GM19043 (cell line): Measurements from ENCODE around the gene MYL4.
"Not testable (repeated sequence)": the region's sequence is repeated elsewhere in the genome, so short reads cannot be mapped to it uniquely, and the experiment has no call there.

ENCODE experiments used
- ATAC-seq: cut with Tn5 transposase; IDR thresholded peaks from one replicate; pipeline ENCODE4 v1.9.1; 2021; ENCODE audit warnings: low read depth; ENCODE audit not compliant: unreplicated experiment

The MYL4 gene

DNA sequence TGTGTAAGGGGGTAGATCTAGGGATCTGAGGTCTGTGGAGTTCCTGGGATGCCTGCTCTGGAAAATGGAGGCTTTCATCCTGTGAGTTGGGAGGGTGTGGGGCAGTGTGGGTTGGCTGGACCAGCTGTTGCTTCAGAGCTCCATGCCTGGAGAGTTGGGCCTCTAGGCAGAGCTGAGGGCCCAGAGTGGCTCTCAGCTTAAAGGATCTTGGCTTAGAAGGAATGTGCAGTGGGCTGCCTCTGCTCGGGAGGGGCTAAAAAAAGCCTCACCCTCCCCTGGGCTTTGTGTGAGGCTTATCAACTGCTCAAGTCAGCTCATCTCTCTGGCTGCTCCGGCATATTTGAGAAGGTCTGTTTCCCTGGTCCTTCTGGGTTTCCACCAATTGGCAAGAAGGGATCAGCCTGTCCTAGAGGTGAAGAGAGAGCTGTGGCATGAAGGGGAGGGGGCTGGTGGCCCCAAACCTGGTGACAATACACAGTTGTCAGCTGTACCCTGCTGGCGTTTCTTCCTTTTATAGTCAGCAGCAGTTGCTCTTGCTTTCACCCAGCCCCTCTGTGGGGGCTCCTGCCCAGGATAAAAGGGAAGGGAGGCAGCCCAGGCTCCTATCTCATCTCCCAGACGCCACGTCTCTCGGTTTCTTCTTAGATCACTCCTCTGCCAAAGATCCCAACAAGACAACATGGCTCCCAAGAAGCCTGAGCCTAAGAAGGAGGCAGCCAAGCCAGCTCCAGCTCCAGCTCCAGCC is at the start of gene MYL4:
Gene MYL4, plus strand, starts transcription at position 605 of the 745 bp plus-strand sequence. Its CDS starts 75 bp downstream, at position 680.
- no peak for ATAC-seq

DNA sequence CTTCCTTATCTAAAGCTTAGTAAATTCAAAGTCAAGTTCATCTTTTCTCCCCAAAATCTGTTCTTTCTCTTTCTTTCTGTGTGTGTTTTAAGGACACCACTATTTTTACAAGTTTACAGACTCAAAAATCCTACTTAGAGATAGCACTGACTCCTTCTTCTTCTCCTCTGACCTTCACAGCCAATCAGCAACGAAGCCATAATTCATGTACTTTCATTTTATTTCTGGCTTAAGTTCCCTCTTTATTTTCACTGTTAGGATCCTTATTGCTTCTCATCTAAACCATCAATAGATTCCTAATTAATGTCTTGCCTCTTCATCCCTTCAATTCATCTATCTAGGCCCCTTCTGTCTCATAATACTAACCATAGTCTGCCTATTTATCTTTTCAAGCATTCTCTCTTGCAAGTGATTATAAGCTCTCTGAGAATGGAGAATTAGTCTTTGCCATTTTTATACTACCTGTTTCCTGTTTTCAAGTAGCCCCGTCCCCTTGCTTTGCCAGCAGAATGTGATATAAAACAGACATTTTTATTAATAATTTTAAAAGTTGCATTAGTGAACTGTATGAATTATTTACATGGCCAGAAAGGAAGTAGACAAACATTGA is 47.0 kb upstream of the MYL4 start:
- no peak for ATAC-seq

DNA sequence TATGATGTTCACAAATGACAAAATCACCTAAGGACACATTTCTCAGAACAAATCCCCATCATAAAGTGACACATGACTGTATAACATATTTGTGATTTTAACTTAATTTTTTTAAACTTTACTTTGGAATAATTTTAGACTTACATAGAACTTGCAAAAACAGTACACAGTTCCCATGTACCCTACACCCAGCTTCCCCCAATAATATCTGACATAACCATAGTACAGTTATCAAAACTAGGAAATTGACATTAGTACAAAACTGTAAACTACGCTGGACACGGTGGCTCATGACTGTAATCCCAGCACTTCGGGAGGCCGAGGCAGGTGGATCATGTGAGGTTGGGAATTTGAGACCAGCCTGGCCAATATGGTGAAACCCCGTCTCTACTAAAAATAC is 44.9 kb upstream of the MYL4 start:
- ATAC-seq: no peak

DNA sequence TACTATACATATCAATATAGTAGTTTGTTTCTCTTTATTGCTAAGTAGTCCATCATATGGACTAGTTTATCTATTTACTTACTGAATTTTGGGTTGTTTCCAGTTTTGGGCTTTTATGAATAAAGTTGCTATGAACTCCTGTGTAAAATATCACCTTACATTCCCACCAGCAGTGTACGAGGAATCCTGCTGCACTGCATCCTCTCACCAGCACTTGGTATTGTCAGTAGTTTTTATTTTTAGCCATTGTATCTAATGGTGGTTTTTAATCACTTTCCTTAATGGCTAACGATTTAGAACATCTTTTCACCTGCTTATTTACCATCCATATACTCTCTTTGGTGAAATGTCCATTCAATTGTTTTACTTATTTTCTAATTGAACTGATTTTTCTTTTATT is 44.0 kb upstream of the MYL4 start:
- ATAC-seq: no peak

DNA sequence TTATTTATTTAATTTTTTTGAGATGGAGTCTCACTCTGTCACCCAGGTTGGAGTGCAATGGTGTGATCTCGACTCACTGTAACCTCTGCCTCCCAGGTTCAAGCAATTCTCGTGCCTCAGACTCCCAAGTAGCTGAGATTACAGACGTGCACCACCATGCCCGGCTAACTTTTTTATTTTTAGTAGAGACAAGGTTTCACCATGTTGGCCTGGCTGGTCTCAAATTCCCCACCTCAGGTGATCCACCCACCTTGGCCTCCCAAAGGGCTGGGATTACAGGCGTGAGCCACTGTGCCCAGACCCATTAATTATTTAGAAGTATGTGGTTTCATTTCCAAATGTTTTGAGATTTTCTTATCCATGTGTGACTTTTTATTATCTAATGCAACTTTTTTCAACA is 42.3 kb upstream of the MYL4 start:
- ATAC-seq: not testable (repeated sequence)

DNA sequence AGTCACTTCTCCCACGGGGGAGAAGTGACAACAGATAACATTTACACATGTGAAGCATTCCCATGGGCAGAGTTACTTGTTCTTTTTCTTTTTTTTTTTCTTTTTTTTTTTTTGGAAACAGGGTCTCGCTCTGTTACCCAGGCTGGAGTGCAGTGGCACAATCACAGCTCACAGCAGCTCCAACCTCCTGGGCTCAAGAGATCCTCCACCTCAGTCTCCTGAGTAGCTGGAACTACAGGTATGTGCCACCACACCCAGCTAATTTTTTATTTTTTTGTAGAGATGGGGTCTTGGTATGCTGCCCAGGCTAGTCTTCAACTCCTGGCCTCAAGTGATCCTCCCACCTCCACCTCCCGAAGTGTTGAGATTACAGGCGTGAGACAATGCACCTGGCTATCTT is 40.3 kb upstream of the MYL4 start:
- ATAC-seq: not testable (repeated sequence)

DNA sequence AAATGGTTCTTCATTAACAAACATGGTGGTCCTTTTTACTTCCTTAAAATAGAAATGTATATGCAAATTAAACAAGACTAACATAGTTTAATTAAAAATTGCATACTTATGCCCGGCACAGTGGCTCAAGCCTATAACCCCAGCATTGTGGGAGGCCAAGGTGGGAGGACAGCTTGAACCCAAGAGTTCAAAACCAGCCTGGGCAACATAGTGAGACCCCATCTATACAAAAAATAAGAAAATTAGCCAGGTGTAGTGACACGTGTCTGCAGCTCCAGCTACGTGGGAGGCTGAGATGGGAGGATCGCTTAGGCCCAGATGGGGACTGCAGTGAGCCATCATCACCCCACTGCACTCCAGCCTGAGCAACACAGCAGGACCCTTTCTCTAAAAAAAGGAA is 38.4 kb upstream of the MYL4 start:
- no peak for ATAC-seq

DNA sequence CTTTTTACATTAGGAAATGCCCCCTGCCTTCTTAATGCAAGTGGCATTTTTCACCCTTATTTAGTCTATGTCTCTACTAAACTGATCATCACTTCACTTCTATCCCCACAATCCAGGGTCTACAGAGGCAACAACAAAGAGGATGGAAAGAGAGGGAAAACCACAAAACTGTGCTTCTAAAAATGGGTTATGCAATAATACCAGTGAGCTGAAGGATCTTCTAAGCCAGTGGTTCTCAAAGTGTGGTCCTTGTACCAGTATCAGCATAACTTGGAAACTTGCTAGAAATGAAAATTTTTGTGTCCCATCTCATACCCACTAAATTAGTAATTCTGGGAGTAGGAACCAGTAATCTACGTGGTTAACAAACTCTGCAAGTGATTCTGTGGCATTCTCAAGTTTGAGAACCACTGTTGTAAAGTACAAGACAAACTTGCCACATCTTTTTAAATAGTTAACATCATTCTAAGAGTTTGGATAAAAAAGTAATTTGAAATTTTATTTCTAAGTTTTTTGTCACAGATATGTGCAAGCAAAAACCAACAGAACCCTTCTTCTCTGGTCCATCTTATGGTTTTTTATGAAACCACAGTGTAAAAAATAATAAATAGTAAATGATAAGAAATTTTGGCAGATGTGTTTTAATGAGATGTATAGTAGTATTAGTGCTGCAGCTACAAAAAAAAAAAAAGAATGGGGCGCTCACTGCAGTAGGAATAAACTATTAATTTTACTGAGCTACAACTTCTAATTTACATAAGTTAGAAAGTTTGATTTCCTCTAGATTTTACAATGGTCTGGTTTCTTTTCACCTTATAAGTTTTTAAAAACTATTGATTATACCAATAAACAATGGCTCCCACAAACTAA is 36.2 kb upstream of the MYL4 start:
- no peak for ATAC-seq

DNA sequence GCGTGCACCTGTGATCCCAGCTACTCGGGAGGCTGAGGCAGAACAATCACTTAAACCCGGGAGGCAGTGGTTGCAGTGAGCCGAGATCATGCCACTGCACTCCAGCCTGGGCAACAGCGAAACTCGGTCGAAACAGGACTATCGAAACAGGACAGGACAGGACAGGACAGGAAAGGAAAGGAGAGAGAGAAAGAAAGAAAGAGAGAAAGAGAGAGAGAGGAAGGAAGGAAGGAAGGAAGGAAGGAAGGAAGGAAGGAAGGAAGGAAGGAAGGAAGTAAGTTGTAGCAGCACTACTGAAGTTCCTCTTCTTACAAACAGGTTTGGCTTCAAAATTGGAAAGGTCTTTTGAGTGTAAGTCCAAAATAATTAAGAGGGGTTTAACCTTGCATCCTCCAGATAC is 34.3 kb upstream of the MYL4 start:
- not testable (repeated sequence) for ATAC-seq

DNA sequence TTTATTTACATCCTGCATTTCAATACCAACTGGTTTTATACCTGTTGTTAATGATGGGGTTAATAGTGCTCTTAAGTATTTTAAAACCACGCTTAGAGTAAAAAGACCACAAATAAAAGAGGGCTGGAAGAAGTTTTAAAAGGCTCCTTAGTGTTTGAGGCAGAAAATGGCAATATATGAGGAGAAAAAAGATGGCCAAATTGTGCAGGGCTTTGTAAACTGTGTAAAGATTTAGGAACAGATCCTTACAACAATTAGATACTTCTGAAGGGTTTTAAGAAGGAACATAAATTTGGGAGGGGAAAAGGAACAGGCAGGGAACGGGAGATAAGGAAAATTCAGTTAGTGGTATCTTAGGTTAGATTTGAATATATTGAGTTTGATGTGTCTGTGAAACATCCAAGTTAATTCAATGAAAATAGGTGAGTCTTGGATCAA is 32.7 kb upstream of the MYL4 start:
- ATAC-seq: no peak

DNA sequence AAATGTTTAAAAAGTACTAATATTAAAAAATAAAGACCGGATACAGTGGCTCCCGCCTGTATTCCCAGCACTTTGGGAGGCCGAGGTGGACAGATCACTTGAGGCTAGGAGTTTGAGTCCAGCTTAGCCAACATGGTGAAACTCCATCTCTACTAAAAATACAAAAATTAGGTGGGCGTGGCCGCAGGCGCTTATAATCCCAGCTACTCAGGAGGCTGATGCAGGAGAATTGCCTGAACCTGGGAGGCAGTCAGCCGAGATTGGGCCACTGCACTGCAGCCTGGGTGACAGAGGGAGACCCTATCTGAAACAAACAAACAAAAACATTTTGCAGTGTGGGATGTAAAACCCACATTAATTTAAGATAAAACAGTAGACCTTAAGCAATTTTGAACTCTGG is 31.9 kb upstream of the MYL4 start:
- ATAC-seq: no peak

DNA sequence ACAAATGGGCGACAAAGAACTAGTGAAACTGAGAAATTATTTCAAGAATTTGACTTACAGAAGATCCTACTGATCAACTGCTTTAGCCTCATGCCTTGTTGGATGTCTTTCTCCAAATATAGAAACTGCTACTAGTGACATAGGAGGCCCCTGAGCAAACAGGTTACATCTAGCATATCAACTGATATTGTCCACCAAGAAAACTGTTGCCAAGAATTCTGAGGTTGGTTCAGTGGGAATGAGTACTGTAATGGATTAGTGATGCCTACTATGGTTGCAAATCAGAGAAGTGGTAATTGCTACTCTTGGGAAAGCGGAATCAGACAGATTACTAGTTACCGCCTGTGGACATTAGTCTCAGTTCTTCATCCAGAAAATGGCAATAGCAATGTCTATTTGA is 30.0 kb upstream of the MYL4 start:
- no peak for ATAC-seq

DNA sequence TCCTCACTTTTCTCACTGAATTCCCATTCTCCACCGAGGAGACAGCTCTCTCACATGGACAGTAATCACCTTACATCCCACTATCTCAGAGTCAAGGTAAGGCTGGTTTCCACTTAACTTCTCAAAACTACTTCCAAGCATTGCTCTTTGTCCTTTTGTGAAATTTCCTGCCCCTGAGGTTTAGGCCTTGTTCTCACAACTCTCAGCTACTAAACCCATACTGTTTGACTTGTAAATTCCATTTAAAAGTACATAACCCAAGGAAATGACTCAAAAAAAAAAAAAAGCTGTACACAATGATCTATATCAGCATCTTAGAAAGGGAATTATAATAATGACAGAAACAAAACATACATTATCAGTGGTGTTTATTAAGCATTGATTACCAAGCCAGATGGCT is 28.8 kb upstream of the MYL4 start:
- ATAC-seq: no peak

DNA sequence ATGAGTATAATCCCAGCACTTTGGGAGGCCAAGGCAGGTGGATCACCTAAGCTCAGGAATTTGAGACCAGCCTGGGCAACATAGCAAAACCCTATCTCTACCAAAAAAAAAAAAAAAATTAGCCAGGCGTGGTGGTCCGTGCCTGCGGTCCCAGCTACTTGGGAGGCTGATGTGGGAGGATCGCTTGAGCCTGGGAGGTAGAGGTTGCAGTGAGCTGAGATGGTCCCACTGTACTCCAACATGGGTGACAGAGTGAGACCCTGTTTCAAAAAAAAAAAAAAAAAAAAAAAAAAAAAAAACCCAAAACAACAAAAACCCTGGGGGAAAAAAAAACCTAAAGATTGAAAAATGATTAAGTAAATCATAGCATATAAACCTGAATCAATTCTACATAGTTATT is 28.2 kb upstream of the MYL4 start:
- ATAC-seq: not testable (repeated sequence)

DNA sequence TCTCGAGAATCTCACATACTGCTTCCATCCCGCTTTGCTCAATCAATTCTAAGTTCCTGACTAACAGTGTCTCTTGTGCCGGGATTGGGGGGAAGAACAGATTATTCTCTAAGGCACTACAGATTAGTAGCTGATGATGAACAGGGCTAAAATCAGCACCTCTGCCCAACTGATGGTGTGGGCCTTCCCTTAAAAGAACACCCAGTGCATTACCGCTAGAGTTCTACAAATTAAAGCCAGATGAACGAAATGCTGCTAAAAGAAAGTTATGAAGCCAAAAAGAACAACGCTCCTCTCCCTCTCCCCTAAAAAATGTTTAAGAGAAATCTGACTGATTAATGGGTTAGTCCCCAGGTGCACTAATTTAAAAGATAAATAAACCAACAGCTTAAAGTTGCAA is 24.5 kb upstream of the MYL4 start:
- no peak for ATAC-seq

DNA sequence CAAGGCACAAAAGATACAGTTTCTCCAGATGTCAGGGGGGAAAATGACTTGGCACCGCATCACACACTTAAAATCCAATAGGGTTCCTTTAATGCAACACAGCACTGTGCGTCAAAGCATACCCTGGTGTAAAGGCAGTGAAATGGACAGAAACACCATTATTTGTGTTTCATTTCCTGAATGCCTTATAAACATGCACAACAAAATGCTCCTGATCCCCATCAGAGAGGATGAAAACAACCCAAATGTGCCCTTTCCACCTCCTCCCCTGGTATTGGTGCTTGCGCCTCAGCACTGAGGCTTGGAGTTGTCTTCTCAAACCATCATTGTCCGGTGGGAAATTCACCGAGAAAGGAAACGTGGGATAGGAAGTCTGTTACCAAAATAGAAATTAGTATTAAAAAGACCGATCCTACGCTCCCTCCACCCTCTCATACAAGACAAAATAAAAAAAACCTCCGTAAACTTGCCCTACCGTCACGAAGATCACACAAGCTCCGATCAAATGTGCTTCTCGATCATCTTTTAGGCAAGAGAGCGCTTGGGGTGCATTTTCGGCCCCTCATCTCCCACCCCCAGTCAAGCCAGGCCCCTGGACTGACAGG is 20.8 kb upstream of the MYL4 start:
- ATAC-seq: no peak

DNA sequence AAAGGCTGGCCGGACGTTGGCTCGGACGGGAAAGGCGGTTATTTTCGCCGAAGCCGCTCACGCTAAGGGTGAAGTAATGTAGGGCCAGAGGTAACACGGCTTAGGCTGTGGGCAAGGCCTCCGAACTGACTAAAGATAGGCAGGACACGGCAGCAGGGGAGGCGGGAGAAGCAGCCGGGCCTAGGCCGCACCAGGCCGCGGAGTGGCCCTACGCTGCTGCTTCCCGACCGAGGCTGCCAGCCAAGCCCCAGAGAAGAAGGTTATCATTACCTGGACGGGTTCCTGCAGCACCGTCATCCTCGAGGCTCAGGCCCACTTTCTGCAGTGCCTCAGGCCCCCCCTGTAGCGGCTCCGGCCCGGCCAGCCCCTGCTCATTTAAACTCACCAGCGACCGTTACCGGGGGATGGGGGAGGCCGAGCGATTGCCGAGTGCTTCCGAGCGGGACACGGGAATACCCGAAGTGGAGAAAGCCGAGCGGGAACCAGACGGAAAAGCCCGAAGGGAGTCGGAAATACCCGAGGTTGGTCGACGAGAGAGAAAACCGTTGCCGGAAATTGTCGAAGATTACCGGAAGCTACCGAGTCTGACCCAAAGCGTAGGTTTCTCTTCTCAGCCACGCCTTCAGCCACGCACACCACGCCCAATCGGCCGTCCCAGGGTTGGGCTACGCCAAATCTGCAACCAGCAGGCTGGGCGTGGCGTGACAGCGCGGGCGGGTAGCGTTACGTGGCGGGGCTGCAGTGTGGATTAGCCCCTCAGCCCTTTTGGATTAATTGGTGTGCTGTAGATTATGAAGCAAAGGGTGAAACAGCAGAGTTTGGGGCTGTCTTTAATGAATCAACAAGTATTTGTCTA is 20.0 kb upstream of the MYL4 start, which contains the start of gene CDC27:
Gene CDC27, minus strand, starts transcription at position 420 of the 856 bp plus-strand sequence. Its CDS starts 123 bp downstream, at position 297.
- ATAC-seq: peak; percentile 91

DNA sequence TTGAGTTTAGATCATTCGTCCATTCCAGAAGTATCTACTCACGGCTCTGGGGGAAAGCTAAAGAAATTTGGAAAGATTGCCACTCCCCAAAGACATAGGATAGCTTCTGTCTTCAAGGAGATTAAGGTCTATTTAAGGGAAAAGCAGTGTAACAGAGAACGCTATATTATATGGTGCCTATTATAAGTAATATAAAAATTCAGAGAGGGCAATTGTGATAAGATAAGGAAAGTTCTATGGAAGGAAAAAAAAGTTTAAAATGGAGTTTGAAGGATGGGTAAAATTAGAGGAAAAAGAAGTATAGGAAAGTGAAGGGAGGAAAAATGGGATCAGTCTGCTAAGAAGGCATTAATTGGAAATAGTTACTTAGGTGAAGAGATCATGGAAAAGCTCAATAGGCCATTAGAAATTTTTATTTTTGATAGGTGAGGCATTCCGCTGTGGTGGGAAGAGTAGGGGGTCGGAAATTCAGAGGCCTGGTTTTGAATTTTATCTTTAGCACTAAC is 19.4 kb upstream of the MYL4 start:
- ATAC-seq: no peak

DNA sequence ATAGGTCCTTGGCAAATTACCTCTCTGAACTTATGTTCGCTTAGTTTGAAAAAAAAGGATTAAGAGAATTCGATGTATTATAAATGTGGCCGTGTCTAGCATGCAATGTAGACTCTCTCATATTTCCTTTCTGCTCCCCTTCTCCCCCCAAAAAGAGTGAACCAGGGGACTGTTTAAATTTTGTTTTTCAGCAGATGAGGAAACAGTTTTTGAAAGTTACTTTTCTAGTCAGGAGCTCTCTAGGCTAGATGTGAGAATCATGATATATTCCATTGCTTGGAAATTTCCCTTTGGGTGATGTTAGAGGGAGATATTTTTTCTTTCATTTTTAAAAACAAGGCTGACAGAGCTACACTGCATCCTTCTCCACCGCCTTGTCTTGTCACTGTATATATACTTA is 18.9 kb upstream of the MYL4 start:
- no peak for ATAC-seq

DNA sequence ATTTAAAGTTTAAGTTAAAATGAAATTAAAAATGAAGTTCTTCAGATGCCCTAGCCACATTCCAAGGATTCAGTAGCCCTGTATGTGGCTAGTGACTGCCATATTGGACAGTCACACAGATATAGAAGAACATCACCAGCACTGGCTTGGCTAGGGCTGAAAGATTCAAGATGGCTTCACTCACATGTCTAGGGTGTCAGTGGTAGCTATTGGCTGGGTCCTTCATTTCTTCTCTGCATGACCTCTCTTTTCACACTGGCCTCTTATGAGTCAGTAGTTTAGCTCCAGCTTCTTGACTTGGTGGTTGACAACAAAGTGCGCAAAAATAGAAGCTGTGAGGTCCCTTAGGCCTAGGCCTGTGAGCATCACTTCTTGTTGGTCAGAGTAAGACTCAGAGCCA is 18.4 kb upstream of the MYL4 start:
- ATAC-seq: no peak
